K562 (cell line): ENCODE data around the gene U2AF1L4. TPM values are rescaled to one million over a fixed set of nuclear protein-coding genes. Genes with fewer than 3 reads are reported as not detected.

Source experiments
- BRD9 ChIP-seq: fragments of 450-650 bp; IDR thresholded peaks from 2 replicates; pipeline ENCODE4 v1.6.1; 2018; ENCODE audit warnings: low read depth; ENCODE audit not compliant: partially characterized antibody
- EHMT2 ChIP-seq: fragments of 450-650 bp; IDR thresholded peaks from 2 replicates; pipeline ENCODE4 v1.6.1; 2018; ENCODE audit warnings: antibody characterized with exemption
- FOXA3 ChIP-seq, 2 experiments: fragments of 450-650 bp in 1 of 2; sonication (generic) in 1 of 2; formaldehyde crosslinking; IDR thresholded peaks in 1 of 2; conservative IDR thresholded peaks in 1 of 2; 2 replicates each; pipeline versions ENCODE4 v1.4.0 to v1.8.0; 2020 to 2022; ENCODE audit warnings: mild to moderate bottlenecking in 2 of 2, missing genetic modification reagents in 1 of 2
- FOXK2 ChIP-seq, 2 experiments: fragments of 450-650 bp; IDR thresholded peaks in 1 of 2; conservative IDR thresholded peaks in 1 of 2; 2 replicates each; pipeline ENCODE4 v1.6.1; 2016; ENCODE audit warnings: low read depth in 2 of 2, mild to moderate bottlenecking in 1 of 2
- JUN ChIP-seq, 2 experiments: sonication (generic) in 1 of 2; formaldehyde crosslinking in 1 of 2; IDR thresholded peaks; 2 replicates each; pipeline versions ENCODE4 v1.6.1 to v1.8.0; 2012 to 2022; ENCODE audit warnings: borderline replicate concordance in 2 of 2, mild to moderate bottlenecking in 2 of 2, improper control_type of control experiment in 1 of 2, low read depth in 1 of 2, low read length in 1 of 2, missing genetic modification reagents in 1 of 2
- MTA3 ChIP-seq: fragments of 450-650 bp; formaldehyde crosslinking; IDR thresholded peaks from 2 replicates; pipeline ENCODE4 v1.6.1; 2017; ENCODE audit warnings: mild to moderate bottlenecking, borderline replicate concordance
- NUFIP1 ChIP-seq: fragments of 450-650 bp; IDR thresholded peaks from 2 replicates; pipeline ENCODE4 v1.6.1; 2018; ENCODE audit not compliant: partially characterized antibody
- PHB ChIP-seq: fragments of 250-450 bp; sonication (Bioruptor Pico); IDR thresholded peaks from 2 replicates; pipeline ENCODE4 v1.5.0; 2021
- POLR2B ChIP-seq: fragments of 450-650 bp; IDR thresholded peaks from 2 replicates; pipeline ENCODE4 v1.6.1; 2018; ENCODE audit warnings: low read depth; ENCODE audit not compliant: partially characterized antibody
- RBFOX2 ChIP-seq: fragments of 200-400 bp; formaldehyde crosslinking; IDR thresholded peaks from 2 replicates; pipeline ENCODE4 v1.6.1; 2017; ENCODE audit warnings: low read depth, mild to moderate bottlenecking, low read length, moderate library complexity
- SMARCA5 ChIP-seq: fragments of 450-650 bp; IDR thresholded peaks from 2 replicates; pipeline ENCODE4 v1.6.1; 2016
- TEAD2 ChIP-seq: fragments of 450-650 bp; IDR thresholded peaks from 2 replicates; pipeline ENCODE4 v1.6.1; 2016; ENCODE audit warnings: missing genetic modification characterization, control low read depth, missing compliant biosample characterization
- USF1 ChIP-seq: sonication (generic); formaldehyde crosslinking; IDR thresholded peaks from 2 replicates; pipeline ENCODE4 v1.9.0; 2022; ENCODE audit warnings: mild to moderate bottlenecking, missing genetic modification reagents
- USF2 ChIP-seq: sonication (generic); formaldehyde crosslinking; IDR thresholded peaks from 2 replicates; pipeline ENCODE4 v1.5.0; 2020; ENCODE audit warnings: missing genetic modification reagents
- ZFP91 ChIP-seq: sonication (generic); formaldehyde crosslinking; IDR thresholded peaks from 2 replicates; pipeline ENCODE4 v1.8.0; 2022; ENCODE audit warnings: mild to moderate bottlenecking, missing genetic modification reagents
- ZNF146 ChIP-seq: IDR thresholded peaks from one replicate; pipeline ENCODE4 v1.6.1; 2018; ENCODE audit warnings: missing compliant biosample characterization; ENCODE audit not compliant: unreplicated experiment
- polyA plus RNA-seq, 8 experiments: library from polyadenylated mRNA; depleted of rRNA in 4 of 8; stranded (reverse) in 5 of 8; unstranded in 3 of 8; fragments of >200 nt; fragmentation: Nextera tagmentation in 2 of 8; fragmentation: Illumina TruSeq in 1 of 8; extraction: Ambion mirVana in 2 of 8; extraction: Trizol in 1 of 8; gene quantifications; 2 replicates each; pipeline versions ENCODE4 v1.2.1 to v1.2.3, GENCODE V29; 2011 to 2014; ENCODE audit warnings: inconsistent platforms in 1 of 8, missing spikeins in 1 of 8
- total RNA-seq, 7 experiments: library from RNA; depleted of rRNA in 6 of 7; stranded (reverse); fragments of >200 nt in 6 of 7; fragmentation: Illumina TruSeq in 2 of 7; extraction: Trizol in 2 of 7; gene quantifications; 2 replicates each; pipeline versions ENCODE4 v1.2.1 to v1.2.3, GENCODE V29; 2011 to 2021; ENCODE audit warnings: low replicate concordance in 1 of 7

Gene U2AF1L4
- total and polyA plus RNA-seq, 9 of the 15 experiments (the other 6 are each of a cell fraction or from before 2014, with no cell fraction given), result 8.4 to 19.5 (median 12.6) TPM

GRCh38 chr19:35740423-35741202, 4.6 kb downstream of the U2AF1L4 start (continued):
- TF ChIP-seq JUN (IDR thresholded peaks at IDR 0.05; ENCODE audit: borderline replicate concordance, low read depth, low read length) (no peak; the same call in 1 of the 2 replicates), JUN (CRISPR knock-in tag; IDR thresholded peaks at IDR 0.05; ENCODE audit: borderline replicate concordance) (peak; percentile 78; the same call in 1 of the 2 replicates), BRD9 (peak; percentile 49), RBFOX2 (peak; percentile 92), POLR2B (peak; percentile 67), USF1 (peak; percentile 48), MTA3 (peak; percentile 93; the same call in 1 of the 2 replicates), ZNF146 (CRISPR knock-in tag) (no peak), PHB (CRISPR knock-in tag) (no peak), SMARCA5 (0 out of 2 replicates have a peak, but pooled peaks have one; percentile 14), NUFIP1 (no peak), FOXK2 (conservative IDR thresholded peaks at IDR 0.05 in 1 of 2, IDR thresholded peaks at IDR 0.05 in 1 of 2; ENCODE audit: low read depth in 2 of 2) (peak; percentile 73 to 83), USF2 (CRISPR knock-in tag) (no peak), TEAD2 (tag) (no peak), EHMT2 (no peak), FOXA3 (CRISPR knock-in tag; conservative IDR thresholded peaks at IDR 0.05 in 1 of 2, IDR thresholded peaks at IDR 0.05 in 1 of 2) (peak in 1 of 2 experiments; percentile 49; a peak in 1 of 4 replicates), ZFP91 (CRISPR knock-in tag) (no peak)
